GM21825 (cell line): Measurements from ENCODE around the gene NABP2.
"Not testable (repeated sequence)": the region's sequence is repeated elsewhere in the genome, so short reads cannot be mapped to it uniquely, and the experiment has no call there.

Experiments
- ATAC-seq: cut with Tn5 transposase; IDR thresholded peaks from one replicate; pipeline ENCODE4 v1.9.1; 2021; ENCODE audit warnings: mild to moderate bottlenecking, moderate library complexity; ENCODE audit not compliant: unreplicated experiment

NABP2 gene

DNA sequence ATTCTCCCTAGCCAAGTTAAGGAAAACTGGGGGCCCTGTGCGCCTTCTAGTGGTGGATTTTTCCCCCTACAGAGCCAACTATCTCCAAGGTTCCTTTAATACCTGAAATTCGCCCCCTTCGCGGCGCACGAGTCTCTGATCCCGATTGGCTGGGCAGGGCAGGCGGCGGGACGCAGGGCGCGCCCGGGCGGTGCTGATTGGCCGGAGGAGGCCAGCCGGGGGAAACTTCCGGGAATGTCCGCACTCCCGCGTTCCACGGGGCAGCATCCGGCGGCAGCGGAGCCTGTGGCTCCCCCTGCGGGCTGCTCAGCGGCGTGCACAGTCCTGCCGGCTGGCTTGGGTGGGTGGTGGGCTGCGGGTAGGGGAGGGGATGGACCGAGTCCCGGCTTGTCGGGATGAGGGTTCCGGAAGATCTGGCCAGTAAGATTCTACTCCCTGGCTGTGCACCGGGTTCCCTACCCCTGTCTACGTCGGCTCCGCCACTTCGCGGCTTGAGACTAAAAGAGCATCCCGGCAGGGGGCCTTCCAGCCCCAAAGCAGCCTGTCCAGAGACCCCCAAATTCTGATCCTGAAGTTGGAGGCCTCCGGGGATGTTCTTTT, at the start of gene NABP2:
TSS of gene NABP2 (plus strand) at position 241 of the 600 bp plus-strand sequence. CDS start 515 bp downstream, outside the sequence.
- peak; percentile 75 for ATAC-seq

- no peak for ATAC-seq
Measured at GRCh38 chr12:56178347-56178746, 45.8 kb upstream of the NABP2 start.

DNA sequence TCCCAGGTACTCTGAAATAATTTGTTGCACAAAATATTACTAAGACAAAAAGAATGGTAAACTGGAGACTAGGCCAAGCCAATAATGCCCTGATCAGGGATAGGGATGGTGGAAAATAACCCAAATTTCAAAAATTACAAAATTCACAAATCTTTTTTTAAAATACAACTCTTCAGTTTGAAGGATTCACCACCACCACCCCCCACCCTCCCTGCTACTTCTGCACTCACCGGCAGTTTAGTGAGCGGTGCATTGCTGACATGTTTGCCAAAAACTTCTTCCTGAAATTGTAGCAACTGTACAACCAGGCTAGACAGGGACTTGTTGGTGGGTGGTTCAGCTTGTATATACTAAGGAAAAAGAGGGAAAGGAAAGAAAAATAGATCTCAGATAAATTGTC, 37.2 kb upstream of the NABP2 start:
- ATAC-seq, result no peak

DNA sequence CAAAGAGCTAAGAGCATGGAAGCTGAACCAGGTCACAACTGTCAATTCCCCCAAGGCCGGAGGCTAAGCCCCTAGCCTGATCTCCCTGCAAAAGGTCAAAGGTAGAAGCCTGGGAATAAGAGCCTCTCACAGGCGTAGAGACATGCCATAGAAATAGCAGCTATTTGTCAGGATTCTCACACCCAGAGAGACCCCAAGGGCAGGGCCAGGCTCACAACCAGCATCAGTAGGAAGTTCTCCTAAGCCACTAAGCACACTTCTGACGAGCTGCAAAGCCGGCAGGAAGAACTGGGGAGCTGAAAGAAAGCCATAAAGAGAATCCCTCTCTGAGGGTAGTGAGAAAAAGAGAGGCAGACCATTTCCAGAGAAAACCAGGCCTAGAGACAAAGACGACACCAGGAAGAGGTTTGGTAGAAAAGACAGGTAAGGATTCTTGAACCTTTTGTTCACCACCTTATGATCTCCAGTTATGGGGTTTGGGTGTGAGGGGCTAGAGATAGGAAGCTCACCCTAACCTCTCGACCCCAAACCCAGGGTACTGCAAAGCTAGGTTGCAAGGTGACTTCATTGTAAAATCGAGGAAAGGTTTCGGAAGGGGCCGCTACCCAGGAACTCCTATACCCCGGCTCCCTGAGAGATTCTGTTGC, 35.9 kb upstream of the NABP2 start:
- no peak for ATAC-seq

GRCh38 chr12:56188778-56189098, 35.4 kb upstream of the NABP2 start:
- no peak for ATAC-seq

DNA sequence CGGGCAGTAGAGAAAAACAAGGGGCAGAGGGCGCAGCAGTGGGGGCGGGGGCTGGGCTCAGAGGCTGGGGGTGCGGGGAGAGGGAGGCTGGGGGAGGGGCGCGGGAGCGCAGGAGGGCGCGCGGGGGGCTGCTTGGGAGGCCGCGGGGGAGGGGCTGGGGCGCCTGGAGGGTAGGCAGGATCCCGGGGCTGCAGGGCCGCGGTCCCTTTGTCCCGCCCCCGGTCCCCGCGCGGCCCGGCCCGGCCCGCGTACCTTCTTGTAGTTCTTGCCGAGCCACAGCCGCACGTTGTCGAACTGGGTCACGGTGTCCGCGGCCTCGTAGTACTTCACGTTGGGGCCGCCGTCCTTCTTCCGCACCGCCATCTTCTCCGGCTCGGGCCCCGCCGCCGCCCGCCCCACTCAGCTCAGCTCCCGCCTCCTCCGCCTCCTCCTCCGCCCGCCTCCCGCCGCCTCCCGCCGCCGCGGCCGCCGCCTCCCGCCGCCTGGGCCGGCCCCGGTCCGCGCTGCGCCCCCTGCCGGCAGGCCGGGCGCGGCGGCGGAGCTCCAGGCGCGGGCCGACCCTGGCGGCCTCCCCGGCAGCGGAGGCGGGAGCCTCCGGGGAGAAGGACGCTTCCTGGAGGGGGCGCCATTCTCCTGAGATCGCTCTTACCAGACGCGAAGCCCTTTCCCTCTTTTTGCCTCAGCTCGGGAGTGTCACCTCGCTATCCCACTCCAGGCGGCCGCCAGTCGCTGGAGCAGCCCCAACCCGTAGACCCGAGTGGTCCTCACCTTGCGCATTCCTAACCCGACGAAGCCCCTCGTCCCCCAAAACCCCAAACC, 34.8 kb upstream of the NABP2 start, which contains the start of gene SMARCC2:
TSS of gene SMARCC2 (minus strand) at position 385 of the 819 bp plus-strand sequence. CDS start at position 363, 22 bp downstream.
- peak; percentile 66 for ATAC-seq

DNA sequence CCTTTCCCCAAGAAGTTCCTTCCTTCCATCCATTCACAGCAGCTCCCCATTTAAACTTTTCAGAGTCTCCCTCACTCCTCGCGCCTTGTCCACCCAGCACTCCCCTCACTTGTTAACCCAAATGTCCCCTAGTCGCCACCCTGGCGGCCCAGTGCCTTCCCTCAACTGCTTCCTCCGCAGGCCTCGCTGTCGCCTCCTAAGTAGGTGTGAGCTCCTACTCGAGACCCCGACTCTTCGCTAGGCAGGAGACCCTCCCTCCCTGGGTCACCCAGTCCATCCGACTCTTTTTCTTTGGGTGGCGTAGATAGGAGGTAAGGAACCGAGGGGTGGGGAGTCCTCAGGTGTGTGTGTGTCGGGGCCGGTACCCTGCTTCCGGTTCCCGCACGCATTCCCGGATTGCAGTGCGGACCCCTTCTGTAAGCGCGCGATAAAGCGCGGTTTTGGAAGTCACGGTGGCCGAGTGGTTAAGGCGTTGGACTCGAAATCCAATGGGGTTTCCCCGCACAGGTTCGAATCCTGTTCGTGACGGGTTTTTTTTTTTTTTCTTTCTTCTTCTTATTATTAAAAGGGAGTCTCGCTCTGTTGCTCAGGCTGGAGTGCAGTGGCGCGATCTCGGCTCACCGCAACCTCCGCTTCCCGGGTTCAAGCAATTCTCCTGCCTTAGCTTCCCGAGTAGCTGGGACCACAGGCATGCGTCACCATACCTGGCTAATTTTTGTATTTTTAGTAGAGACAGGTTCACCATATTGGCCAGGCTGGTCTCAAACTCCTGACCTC, 34.0 kb upstream of the NABP2 start:
- ATAC-seq, result peak; percentile 36

- ATAC-seq, result no peak
Measured at GRCh38 chr12:56190695-56191155, 33.4 kb upstream of the NABP2 start.

GRCh38 chr12:56192582-56192981, 31.6 kb upstream of the NABP2 start:
- ATAC-seq, result no peak

GRCh38 chr12:56193025-56193578, 31.0 kb upstream of the NABP2 start:
- no peak for ATAC-seq

DNA sequence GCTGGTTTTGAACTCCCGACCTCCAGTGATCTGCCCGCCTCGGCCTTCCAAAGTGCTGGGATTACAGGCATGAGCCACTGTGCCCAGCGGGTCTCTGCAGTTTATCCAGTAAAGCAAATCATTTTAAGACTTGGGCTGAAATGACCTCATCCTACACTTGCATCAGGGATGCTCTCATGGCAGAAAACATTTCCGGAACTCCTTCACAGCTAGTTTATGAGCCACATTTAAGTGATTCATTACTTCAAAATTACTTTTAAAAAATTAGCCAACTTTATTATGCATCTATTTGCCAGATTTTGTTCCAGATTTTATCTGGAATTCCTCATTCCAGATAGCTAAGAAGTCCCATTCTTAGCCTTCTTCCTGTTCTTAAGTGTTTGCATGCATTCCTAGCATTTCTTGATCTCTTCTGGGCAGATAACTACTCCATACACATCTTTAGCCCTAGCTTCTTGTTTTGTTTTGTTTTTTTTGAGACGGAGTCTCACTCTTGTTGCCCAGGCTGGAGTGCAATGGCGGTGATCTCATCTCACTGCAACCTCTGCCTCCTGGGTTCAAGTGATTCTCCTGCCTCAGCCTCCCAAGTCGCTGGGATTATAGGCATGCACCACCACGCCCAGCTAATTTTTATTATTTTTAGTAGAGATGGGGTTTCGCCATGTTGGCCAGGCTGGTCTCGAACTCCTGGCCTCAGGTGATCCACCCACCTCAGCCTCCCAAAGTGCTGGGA, 27.2 kb upstream of the NABP2 start:
- ATAC-seq, result not testable (repeated sequence)

GRCh38 chr12:56197921-56198635, 26.1 kb upstream of the NABP2 start:
- ATAC-seq, result no peak

DNA sequence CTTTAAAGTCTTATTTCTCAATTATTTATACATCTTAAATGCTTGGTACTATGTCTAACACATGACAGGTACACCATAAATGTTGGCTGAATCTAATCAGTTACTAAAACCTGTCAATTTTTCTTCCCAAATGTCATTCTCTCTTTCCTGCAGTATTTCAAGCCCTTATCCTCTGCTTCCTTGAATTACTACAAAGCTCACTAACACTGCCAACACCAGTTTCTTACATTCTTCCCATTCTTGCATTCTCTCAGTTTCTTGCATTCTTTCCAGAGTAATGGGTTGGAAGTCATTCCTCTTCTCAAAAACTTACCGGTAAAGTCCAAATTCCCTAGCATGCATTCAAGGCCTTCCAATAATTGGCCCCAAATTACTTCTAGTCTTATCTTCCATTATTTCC, 25.3 kb upstream of the NABP2 start:
- no peak for ATAC-seq

DNA sequence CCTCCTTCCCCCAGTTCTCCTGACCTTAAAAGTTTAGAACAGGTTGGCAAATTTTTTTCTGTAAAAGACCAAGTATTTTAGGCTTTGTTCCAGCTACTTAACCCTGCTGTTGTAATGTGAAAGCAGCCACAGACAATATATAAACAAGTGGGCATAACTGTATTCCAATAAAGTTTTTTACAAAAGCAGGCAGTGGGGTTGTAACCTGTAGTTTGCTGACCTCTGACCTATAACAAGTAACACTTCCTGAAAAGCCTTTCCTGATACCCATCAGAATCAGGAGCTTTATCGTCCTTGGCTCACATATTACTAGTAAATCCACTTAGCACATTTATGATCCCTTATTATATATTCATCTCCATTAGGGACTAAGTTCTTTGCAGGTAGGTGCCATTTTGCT, 21.8 kb upstream of the NABP2 start:
- no peak for ATAC-seq

DNA sequence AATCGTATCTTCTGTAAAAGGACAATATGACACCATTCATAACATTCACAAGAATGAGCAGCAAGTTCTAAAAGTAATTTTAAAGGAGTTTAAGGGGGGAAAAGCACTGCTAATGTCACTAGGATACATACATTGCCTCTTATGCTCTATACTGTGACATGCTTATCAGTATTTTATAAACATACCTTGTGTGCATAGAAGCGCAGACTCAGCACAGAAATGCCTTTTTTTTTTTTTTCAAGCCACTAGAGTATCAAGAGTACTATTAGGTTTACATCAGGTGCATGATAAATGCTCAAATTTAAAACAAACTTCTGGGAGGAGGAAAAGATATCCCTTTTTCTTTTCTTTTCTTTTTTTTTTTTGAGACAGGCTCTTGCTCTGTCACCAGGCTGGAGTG, 21.3 kb upstream of the NABP2 start:
- ATAC-seq, result no peak

GRCh38 chr12:56204275-56204674, 19.9 kb upstream of the NABP2 start:
- no peak for ATAC-seq

- no peak for ATAC-seq
Measured at GRCh38 chr12:56205445-56205844, 18.7 kb upstream of the NABP2 start.

DNA sequence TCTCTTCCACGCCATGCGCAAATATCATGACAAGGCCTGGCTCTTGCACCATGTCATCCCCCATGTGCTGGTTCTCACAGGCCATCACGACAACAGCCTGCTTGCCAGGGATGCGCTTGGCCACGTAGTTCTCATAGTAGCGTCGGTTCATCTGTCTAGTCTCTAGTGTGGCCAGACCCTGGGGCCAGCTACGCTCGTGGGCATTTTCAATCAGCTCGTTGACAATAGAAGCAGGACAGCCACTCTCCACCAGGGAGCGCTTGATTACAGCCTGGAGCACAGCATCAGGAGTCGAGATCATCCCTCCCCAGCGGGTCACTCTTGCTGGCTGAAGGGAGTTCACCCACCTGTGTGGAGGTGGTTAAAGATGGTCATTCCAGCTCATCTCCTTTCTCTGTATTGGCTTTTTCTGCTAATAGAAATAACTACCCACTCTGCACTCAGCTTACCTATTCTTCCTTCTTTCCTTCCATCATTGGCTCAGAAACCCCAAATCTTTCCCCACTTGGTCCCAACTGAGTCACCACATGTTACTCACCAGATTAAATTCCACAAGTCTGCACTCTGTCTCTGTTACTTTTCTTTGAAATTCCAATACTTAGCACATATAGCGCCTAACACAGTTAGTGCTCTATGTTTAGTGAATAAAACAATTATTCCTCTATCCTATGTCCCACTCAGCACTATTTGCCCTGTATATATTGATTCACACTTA, 17.5 kb upstream of the NABP2 start:
- no peak for ATAC-seq

- no peak for ATAC-seq
Measured at GRCh38 chr12:56208006-56208405, 16.1 kb upstream of the NABP2 start.
